GM18861 (cell line): ENCODE measurements around the gene FAM25A.

Experiments
- ATAC-seq: cut with Tn5 transposase; IDR thresholded peaks from one replicate; pipeline ENCODE4 v1.9.1; 2021; ENCODE audit not compliant: unreplicated experiment

The FAM25A gene

DNA sequence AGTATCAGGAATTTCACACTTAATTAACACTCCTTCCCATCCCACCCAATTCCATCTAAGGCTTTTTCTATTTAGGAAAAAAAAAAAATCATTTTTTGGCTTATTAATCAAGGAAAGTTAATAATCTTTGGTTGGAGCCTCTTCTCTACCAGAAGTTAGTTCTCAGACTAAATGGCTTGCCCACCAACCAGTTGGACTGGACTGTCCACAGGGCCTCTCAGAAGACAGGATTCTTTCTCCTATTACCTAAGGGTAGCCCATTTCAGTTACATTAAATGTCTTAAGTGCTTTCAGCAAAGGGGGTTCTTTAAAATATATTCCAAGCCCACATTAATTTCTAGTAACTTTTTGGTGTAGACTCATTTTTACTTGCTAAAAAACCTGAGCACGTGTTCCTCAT is 39.3 kb downstream of the FAM25A start:
- ATAC-seq = no peak

- no peak for ATAC-seq
These were observed 40.3 kb downstream of the FAM25A start for GRCh38 chr10:87060280-87060928.

- no peak for ATAC-seq
These were observed 44.6 kb downstream of the FAM25A start for GRCh38 chr10:87064651-87065050.

GRCh38 chr10:87066178-87066577 is 46.1 kb downstream of the FAM25A start:
- no peak for ATAC-seq

DNA sequence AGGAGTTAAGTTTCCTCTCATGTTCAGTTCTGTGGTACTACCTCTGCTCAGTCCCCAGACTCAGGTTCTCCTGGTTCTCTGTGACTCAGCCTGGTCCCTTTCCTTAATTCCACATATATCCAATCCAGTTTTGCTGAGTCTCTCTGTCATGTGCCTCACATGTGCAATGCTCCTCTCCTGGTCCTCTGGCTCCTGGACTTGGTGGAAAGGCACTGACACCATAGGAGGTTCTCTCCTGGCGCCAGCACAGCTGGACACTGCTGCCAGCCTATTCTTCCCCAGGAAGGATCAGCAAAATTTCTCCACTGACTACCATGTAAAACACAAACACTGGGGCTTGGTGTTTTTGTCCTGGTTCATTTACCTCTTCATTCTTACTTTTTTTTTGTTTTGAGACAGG is 46.8 kb downstream of the FAM25A start:
- ATAC-seq = no peak

GRCh38 chr10:87068281-87068680 is 48.2 kb downstream of the FAM25A start:
- no peak for ATAC-seq

DNA sequence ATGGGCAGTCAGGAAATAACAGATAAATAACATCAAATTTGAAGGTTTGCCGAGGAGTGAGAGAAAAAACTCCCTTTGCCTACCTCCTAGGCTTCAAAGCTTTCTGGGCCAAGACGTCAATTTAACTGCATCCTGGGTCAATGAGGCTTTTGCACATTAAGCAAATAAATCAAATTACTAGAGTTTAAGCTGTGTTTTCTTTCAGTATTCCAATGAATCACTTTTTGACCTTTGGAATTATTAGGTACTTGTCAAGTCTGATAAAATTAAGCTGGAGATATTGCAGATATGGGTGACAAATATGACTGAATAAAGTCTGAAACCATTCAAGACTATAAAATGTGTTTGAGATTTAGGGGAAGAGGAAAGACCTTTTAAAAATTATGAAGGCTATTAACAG is 52.4 kb downstream of the FAM25A start:
- no peak for ATAC-seq
